Amniotic epithelial cell (primary cell): ENCODE data around the gene CBARP.
"Not testable (repeated sequence)": the region's sequence is repeated elsewhere in the genome, so short reads cannot be mapped to it uniquely, and the experiment has no call there.

Experiments used
- DNase-seq: peaks from one replicate; pipeline ENCODE4 v3.0.0-alpha.2; 2010; ENCODE audit warnings: low read depth

Gene CBARP

GRCh38 chr19:1252221-1252820, 14.5 kb upstream of the CBARP start:
- DNase-seq = peak; percentile 84

- DNase-seq = peak; percentile 74
Observed at GRCh38 chr19:1251330-1252220, 13.8 kb upstream of the CBARP start.

- peak; percentile 77 for DNase-seq
Observed at GRCh38 chr19:1250437-1251260, 12.8 kb upstream of the CBARP start.

GRCh38 chr19:1249990-1250436, 12.2 kb upstream of the CBARP start:
- no peak for DNase-seq

GRCh38 chr19:1249298-1249989, 11.6 kb upstream of the CBARP start:
- peak; percentile 92 for DNase-seq

GRCh38 chr19:1248786-1249297, 11.0 kb upstream of the CBARP start:
- DNase-seq = peak; percentile 67

GRCh38 chr19:1248139-1248785, 10.5 kb upstream of the CBARP start, which contains the start of gene MIDN:
Gene MIDN (plus strand): TSS chr19:1248583. CDS start chr19:1250297, 1,714 bp downstream.
- peak; percentile 85 for DNase-seq

- no peak for DNase-seq
Observed at GRCh38 chr19:1247748-1248138, 9.9 kb upstream of the CBARP start.

GRCh38 chr19:1246265-1247087, 8.7 kb upstream of the CBARP start:
- not testable (repeated sequence) for DNase-seq

GRCh38 chr19:1245494-1246264, 7.9 kb upstream of the CBARP start:
- no peak for DNase-seq

- DNase-seq = no peak
Observed at GRCh38 chr19:1244693-1245451, 7.1 kb upstream of the CBARP start.

- DNase-seq = peak; percentile 76
Observed at GRCh38 chr19:1243768-1244692, 6.2 kb upstream of the CBARP start.

- DNase-seq = peak; percentile 95
Observed at GRCh38 chr19:1241417-1242095, 3.8 kb upstream of the CBARP start, which contains the start of gene ATP5F1D. Gene ATP5F1D (plus strand): TSS chr19:1241751. CDS start chr19:1241851, 100 bp downstream.

GRCh38 chr19:1240925-1241324, 3.1 kb upstream of the CBARP start:
- DNase-seq = no peak

- DNase-seq = peak; percentile 84
Observed at GRCh38 chr19:1239796-1240737, 2.3 kb upstream of the CBARP start.

GRCh38 chr19:1239420-1239795, 1.6 kb upstream of the CBARP start:
- no peak for DNase-seq
